ENCODE results near the gene ADAMTSL2. TPM values are rescaled to one million over a fixed set of nuclear protein-coding genes. Genes with fewer than 3 reads are reported as not detected.

The ADAMTSL2 gene
- total RNA-seq, 1 donor from 2014 or later: 2.0 TPM

DNA sequence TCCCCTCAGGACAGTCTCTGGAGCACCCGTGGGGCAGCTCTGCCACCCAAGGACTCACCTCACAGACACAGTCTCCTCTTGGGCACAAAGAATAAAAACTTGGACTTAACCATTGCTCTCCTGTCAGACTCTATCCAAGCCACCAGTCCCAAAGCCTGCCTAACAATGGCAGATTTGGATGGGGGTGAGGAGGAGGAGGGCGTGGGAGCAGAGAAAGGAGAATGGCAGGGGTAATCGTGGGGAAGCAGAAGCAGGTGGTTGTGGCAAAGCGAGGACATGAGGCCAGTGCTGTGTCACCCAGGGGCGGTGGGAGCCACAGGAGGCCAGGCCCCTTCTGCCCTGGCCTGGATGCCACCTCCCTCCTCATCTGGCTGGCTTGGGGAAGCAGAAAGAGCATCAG, 80.2 kb downstream of the ADAMTSL2 start:
- intact Hi-C loops (cut with DNase I): no loop called here
- H3K36me3 ChIP-seq: no peaks in the 10 kb centered on the region
- H3K4me1 ChIP-seq: no peaks in the 10 kb centered on the region
- H3K4me3 ChIP-seq: no peak overlapping the region
- H3K27ac ChIP-seq: no peak overlapping the region
- no peak for DNase-seq (ENCODE audit: extremely low spot score in 2 of 2)
- no peaks in the 10 kb centered on the region for H3K9me3 ChIP-seq
- H3K27me3 ChIP-seq: no peaks in the 10 kb centered on the region
- TF ChIP-seq CTCF (IDR thresholded peaks at IDR 0.05): no peak
- TF ChIP-seq POLR2A (IDR thresholded peaks at IDR 0.05): no peak
- no peak for TF ChIP-seq POLR2AphosphoS5 (IDR thresholded peaks at IDR 0.05; ENCODE audit: insufficient read depth in 1 of 2, low read depth in 1 of 2)

DNA sequence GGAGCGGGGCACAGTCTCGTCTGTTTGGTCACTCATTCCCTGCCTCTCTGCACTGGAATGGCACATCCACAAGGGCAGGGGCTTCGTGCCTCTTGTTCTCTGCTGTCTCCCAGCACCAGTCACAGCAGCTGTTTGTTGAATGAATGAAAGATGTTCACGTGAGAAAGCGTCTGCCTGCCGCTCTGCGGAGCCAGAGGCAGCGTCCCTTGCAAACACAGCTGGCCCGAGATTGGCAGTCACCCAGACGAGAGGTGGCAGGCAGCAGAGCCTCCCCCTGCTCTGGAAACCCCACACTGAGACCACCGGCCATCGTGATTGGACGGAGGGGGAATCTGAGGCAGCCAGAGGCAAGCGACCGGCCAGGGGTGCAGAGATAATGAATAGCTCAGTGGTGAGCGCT, 80.7 kb downstream of the ADAMTSL2 start:
- H3K27ac ChIP-seq: no peak overlapping the region
- DNase-seq (ENCODE audit: extremely low spot score in 2 of 2): no peak
- intact Hi-C loops (cut with DNase I): no loop called here
- no peak overlapping the region for H3K4me3 ChIP-seq
- no peaks in the 10 kb centered on the region for H3K36me3 ChIP-seq
- no peaks in the 10 kb centered on the region for H3K4me1 ChIP-seq
- no peak for TF ChIP-seq POLR2AphosphoS5 (IDR thresholded peaks at IDR 0.05; ENCODE audit: insufficient read depth in 1 of 2, low read depth in 1 of 2)
- no peak for TF ChIP-seq POLR2A (IDR thresholded peaks at IDR 0.05)
- no peak for TF ChIP-seq CTCF (IDR thresholded peaks at IDR 0.05)
- H3K9me3 ChIP-seq: no peaks in the 10 kb centered on the region
- H3K27me3 ChIP-seq: no peaks in the 10 kb centered on the region

GRCh38 chr9:133615606-133616188, 81.2 kb downstream of the ADAMTSL2 start:
- Histone ChIP-seq H3K27me3 (no peaks in the 10 kb centered on the region), H3K27ac (no peak overlapping the region), H3K9me3 (no peaks in the 10 kb centered on the region), H3K4me3 (no peak overlapping the region), H3K36me3 (no peaks in the 10 kb centered on the region), H3K4me1 (no peaks in the 10 kb centered on the region)
- intact Hi-C loops (cut with DNase I): no loop called here
- DNase-seq (ENCODE audit: extremely low spot score in 2 of 2): no peak
- TF ChIP-seq POLR2AphosphoS5 (IDR thresholded peaks at IDR 0.05; ENCODE audit: insufficient read depth in 1 of 2, low read depth in 1 of 2) (no peak), POLR2A (IDR thresholded peaks at IDR 0.05) (no peak), CTCF (IDR thresholded peaks at IDR 0.05) (no peak)

GRCh38 chr9:133616643-133617405, 82.3 kb downstream of the ADAMTSL2 start:
- no peaks in the 10 kb centered on the region for H3K4me1 ChIP-seq
- no peak overlapping the region for H3K27ac ChIP-seq
- no peak for DNase-seq (ENCODE audit: extremely low spot score in 2 of 2)
- intact Hi-C loops (cut with DNase I): no loop called here
- H3K4me3 ChIP-seq: no peak overlapping the region
- no peaks in the 10 kb centered on the region for H3K27me3 ChIP-seq
- no peaks in the 10 kb centered on the region for H3K36me3 ChIP-seq
- H3K9me3 ChIP-seq: no peaks in the 10 kb centered on the region
- TF ChIP-seq POLR2AphosphoS5 (IDR thresholded peaks at IDR 0.05; ENCODE audit: insufficient read depth in 1 of 2, low read depth in 1 of 2): no peak
- no peak for TF ChIP-seq CTCF (IDR thresholded peaks at IDR 0.05)
- no peak for TF ChIP-seq POLR2A (IDR thresholded peaks at IDR 0.05)

GRCh38 chr9:133618726-133619125, 84.2 kb downstream of the ADAMTSL2 start:
- no peaks in the 10 kb centered on the region for H3K9me3 ChIP-seq
- no peaks in the 10 kb centered on the region for H3K27me3 ChIP-seq
- no peak overlapping the region for H3K4me3 ChIP-seq
- no peak overlapping the region for H3K27ac ChIP-seq
- DNase-seq (ENCODE audit: extremely low spot score in 2 of 2): no peak
- H3K4me1 ChIP-seq: no peaks in the 10 kb centered on the region
- H3K36me3 ChIP-seq: no peaks in the 10 kb centered on the region
- TF ChIP-seq POLR2AphosphoS5 (IDR thresholded peaks at IDR 0.05; ENCODE audit: insufficient read depth in 1 of 2, low read depth in 1 of 2): no peak
- no peak for TF ChIP-seq CTCF (IDR thresholded peaks at IDR 0.05)
- no peak for TF ChIP-seq POLR2A (IDR thresholded peaks at IDR 0.05)
- intact Hi-C loops (cut with DNase I): no loop called here

Measured in vagina (tissue), 2 donors.